Stimulated activated CD8-positive, alpha-beta memory T cell treated with anti-CD3 and anti-CD28 coated beads, Interleukin-4, amount 100 ng/mL, for 48 hours (primary cell): Measurements from ENCODE around the gene NDUFB4.
"Not testable (repeated sequence)": the region's sequence is repeated elsewhere in the genome, so short reads cannot be mapped to it uniquely, and the experiment has no call there.

Experiments
- DNase-seq: peaks from one replicate; pipeline ENCODE4 v3.0.0-alpha.2; 2020

NDUFB4 gene

GRCh38 chr3:120572027-120572426 is 24.1 kb upstream of the NDUFB4 start:
- DNase-seq, result no peak

DNA sequence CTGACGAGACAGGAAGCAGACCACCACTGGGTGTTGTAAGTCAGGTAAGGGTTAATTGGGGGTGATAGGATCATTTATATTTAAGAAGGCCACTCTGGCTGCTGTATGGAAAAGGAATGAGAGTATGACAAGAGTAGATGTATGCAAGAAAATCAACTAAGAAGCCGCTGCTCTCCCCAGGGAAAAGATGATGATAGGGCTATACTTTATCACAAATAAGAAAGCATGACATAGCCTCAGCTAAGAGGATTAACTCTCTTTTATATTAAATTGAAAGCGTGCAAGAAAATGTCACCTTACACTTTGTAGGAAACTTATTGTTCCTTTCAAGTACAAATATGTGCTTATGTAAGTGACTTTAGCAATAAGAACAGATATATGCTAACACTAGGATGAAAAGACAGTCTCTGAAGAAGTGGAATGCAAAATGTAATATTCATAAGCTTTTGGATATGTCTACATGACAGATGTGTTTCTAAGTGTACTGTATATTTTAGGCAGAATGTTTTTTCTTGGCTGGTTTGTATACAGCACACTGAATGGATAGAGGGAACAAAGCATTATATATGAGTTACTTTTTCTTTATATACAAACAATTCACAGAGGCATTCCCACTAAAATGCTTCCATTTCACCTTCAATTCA is 8.7 kb upstream of the NDUFB4 start:
- no peak for DNase-seq

GRCh38 chr3:120595788-120596115 is 384 bp upstream of the NDUFB4 start:
- DNase-seq, result no peak

GRCh38 chr3:120596853-120597223 is 702 bp downstream of the NDUFB4 start:
- no peak for DNase-seq

GRCh38 chr3:120597445-120598049 is 1.4 kb downstream of the NDUFB4 start:
- DNase-seq, result no peak

DNA sequence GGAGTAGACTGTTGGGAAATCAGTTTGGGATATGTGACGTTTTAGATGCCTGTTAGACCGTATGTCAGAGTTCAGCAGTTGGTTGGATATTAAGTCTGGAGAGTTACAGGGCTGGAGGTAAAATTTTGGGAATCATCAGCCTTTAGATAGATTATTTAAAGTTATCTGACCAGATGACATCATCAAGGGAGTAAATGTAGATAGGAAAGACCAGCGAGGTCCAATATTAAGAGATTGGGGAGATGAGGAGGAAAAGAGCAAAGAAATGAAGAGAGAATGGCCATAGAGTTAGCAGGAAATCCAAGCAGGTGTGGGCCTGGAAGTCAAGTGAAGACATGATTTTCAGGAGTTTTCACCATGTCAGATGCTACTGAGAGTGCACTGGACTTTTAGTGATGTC is 3.1 kb downstream of the NDUFB4 start:
- no peak for DNase-seq

GRCh38 chr3:120601554-120601953 is 5.4 kb downstream of the NDUFB4 start:
- DNase-seq, result no peak

DNA sequence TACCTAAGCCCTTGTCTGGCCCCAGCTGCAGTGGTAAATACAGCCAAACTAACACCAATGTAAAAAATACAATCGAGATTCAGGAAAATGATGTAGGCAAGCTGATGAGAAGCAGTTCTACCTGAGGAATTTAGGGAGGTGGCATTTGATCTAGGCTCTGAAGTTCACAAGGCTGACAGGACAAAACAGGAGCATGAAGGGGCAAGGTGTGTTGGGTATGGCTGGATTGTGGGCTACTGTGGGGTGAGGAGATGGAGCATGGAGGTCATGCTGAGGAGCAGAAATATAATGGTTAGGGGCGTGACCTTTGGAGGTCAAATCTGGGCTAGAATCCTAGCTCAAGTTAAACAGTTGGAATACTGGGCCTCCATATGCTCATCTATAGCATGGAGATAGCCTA is 6.5 kb downstream of the NDUFB4 start:
- DNase-seq, result no peak

DNA sequence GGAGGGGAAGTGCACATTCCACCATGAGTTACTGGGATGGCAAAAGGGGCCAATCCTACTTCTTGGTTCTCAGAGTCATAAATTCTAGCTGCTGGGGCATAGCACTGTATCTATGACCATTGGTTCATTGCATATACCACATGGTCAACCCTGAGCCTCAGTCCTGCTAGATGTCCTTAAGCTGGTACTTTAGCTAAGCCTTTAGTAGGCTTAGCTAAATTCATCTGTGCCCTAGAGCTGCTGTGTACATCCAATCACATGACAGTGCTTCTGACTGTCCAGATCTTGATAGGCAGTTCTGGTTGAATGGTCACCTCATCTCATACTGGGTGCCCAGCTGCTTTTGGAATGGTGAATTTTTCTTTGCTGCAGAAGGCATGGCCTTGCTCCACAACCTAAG is 8.2 kb downstream of the NDUFB4 start:
- DNase-seq, result no peak

- no peak for DNase-seq
Measured at GRCh38 chr3:120604784-120605183, 8.6 kb downstream of the NDUFB4 start.

- no peak for DNase-seq
Measured at GRCh38 chr3:120608506-120608905, 12.4 kb downstream of the NDUFB4 start.

- no peak for DNase-seq
Measured at GRCh38 chr3:120614765-120615164, 18.6 kb downstream of the NDUFB4 start.

DNA sequence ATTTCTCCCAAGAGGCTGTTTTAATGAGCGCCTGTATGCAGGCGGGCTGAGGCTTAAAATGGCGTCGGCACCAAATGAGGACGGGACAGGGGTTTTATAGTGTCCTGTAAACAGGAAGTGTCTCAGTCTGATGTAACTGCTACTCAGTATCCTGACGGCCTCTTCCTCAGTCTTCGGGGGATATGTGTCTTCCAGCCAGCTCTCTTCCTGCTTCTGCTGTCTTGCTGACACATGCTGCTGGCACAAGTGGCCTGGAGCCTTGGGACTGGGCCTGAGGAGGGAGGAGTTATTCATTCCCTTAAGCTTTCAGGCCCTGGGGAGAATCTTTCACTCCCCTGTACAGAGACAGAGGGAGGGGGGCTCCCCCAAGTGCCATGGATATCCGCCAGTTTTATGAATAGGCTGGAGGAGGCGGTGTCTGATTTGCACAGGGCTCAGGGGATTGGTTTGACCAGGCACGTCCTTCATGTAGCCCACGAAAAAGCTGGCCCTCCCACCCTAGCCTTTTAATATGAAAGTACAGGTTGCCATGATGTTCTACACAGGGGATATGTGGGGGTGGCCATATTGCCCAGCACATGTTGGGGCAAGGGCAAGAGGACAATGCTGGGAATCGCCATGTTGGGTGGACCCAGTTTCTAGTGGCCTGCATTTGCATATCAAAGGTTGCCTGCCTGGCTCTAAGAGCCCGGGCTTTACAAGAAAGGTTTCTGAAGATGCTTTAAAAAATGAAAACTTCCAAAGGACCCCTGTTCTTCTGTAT is 19.9 kb downstream of the NDUFB4 start:
- DNase-seq, result no peak

GRCh38 chr3:120616745-120617144 is 20.6 kb downstream of the NDUFB4 start:
- not testable (repeated sequence) for DNase-seq

GRCh38 chr3:120622457-120622856 is 26.3 kb downstream of the NDUFB4 start:
- DNase-seq, result no peak

- DNase-seq, result peak; percentile 31
Measured at GRCh38 chr3:120622870-120623726, 27.0 kb downstream of the NDUFB4 start.

- no peak for DNase-seq
Measured at GRCh38 chr3:120623727-120624093, 27.6 kb downstream of the NDUFB4 start.

- DNase-seq, result no peak
Measured at GRCh38 chr3:120625159-120625586, 29.0 kb downstream of the NDUFB4 start.

- DNase-seq, result no peak
Measured at GRCh38 chr3:120634539-120634938, 38.4 kb downstream of the NDUFB4 start.

- DNase-seq, result no peak
Measured at GRCh38 chr3:120636795-120637401, 40.8 kb downstream of the NDUFB4 start.

DNA sequence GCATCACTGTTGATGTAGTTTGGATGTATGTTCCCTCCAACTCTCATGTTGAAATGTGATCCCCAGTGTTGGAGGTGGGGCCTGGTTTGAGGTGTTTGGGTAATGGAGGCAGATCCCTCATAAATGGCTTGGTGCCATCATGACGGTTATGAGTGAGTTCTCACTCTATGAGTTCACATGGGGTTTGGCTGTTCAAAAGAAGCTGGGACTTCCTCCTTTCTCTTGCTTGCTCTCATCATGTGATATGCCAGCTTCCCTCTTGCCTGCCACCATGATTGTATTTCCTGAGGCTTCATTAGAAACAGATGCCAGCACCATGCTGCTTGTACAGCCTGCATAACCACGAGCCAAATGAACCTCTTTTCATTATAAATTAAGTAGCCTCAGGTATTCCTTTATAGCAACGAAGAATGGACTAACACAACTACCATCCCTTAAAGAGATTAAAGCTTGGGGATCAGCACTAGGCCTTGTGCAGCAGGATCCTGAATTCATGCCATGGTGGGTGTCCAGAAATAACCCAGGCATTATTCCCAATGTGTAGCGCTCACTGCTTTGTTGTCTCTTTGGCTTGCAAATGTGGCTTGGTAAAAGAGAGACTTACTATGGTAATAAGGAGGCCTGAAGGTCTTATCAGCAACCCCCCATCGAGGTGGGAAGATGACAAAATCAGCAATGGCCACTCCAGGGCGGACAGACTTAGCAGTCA is 41.9 kb downstream of the NDUFB4 start:
- DNase-seq, result no peak

GRCh38 chr3:120638820-120639219 is 42.7 kb downstream of the NDUFB4 start:
- not testable (repeated sequence) for DNase-seq
